ENCODE measurements around the gene CUX1.

DNA sequence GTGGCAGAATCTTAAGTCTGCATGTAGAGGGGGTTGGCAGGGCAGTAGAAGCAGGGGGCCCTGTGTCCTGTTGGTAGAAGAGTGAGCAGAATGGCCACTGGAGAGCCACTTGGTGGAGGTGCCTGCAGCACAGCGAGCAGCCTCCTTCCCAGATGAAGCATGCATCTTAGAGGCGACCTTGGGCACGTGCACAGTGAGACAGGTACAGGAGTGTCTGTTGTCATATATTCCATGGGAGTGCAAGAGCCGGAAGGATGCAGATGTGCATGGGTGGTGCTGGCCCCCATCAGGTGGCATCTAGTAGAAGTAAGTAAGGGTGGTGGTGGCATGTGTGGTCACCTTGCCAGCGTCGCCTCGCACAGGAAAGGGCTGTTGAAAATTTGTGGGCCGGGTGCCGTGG, 53.9 kb downstream of the CUX1 start:
- TF ChIP-seq, protein P1, sequence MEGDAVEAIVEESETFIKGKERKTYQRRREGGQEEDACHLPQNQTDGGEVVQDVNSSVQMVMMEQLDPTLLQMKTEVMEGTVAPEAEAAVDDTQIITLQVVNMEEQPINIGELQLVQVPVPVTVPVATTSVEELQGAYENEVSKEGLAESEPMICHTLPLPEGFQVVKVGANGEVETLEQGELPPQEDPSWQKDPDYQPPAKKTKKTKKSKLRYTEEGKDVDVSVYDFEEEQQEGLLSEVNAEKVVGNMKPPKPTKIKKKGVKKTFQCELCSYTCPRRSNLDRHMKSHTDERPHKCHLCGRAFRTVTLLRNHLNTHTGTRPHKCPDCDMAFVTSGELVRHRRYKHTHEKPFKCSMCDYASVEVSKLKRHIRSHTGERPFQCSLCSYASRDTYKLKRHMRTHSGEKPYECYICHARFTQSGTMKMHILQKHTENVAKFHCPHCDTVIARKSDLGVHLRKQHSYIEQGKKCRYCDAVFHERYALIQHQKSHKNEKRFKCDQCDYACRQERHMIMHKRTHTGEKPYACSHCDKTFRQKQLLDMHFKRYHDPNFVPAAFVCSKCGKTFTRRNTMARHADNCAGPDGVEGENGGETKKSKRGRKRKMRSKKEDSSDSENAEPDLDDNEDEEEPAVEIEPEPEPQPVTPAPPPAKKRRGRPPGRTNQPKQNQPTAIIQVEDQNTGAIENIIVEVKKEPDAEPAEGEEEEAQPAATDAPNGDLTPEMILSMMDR (IDR thresholded peaks at IDR 0.05): no peak
- TF ChIP-seq POLR2AphosphoS5 (IDR thresholded peaks at IDR 0.05) (no peak), EP300 (IDR thresholded peaks at IDR 0.05; ENCODE audit: low read depth) (no peak)
